ENCODE measurements around the gene CYB5D1.

The CYB5D1 gene

GRCh38 chr17:7833795-7834541, 23.8 kb upstream of the CYB5D1 start, which contains the start of gene KDM6B:
Gene KDM6B, plus strand, starts transcription at chr17:7834217. Its CDS starts 11,338 bp downstream, at chr17:7845555.
- DNase-seq, result peak; percentile 89

GRCh38 chr17:7834542-7834956, 23.3 kb upstream of the CYB5D1 start:
- DNase-seq, result no peak

- DNase-seq, result peak; percentile 98
Observed at GRCh38 chr17:7834957-7835813, 22.6 kb upstream of the CYB5D1 start.

GRCh38 chr17:7835814-7836595, 21.8 kb upstream of the CYB5D1 start:
- DNase-seq, result peak; percentile 53

- peak; percentile 95 for DNase-seq
Observed at GRCh38 chr17:7836596-7837407, 21.0 kb upstream of the CYB5D1 start.

- peak; percentile 9 for DNase-seq
Observed at GRCh38 chr17:7837408-7838088, 20.3 kb upstream of the CYB5D1 start.

- peak; percentile 57 for DNase-seq
Observed at GRCh38 chr17:7838090-7839075, 19.4 kb upstream of the CYB5D1 start.

- no peak for DNase-seq
Observed at GRCh38 chr17:7839190-7839875, 18.5 kb upstream of the CYB5D1 start.

- peak; percentile 15 for DNase-seq
Observed at GRCh38 chr17:7839876-7840261, 17.9 kb upstream of the CYB5D1 start.

GRCh38 chr17:7840441-7840840, 17.4 kb upstream of the CYB5D1 start:
- no peak for DNase-seq

- no peak for DNase-seq
Observed at GRCh38 chr17:7840875-7841274, 16.9 kb upstream of the CYB5D1 start.

- peak; percentile 43 for DNase-seq
Observed at GRCh38 chr17:7841396-7841914, 16.3 kb upstream of the CYB5D1 start.

GRCh38 chr17:7841915-7842379, 15.9 kb upstream of the CYB5D1 start:
- DNase-seq, result peak; percentile 93

GRCh38 chr17:7842380-7843256, 15.2 kb upstream of the CYB5D1 start:
- peak; percentile 57 for DNase-seq

GRCh38 chr17:7843257-7843535, 14.6 kb upstream of the CYB5D1 start:
- no peak for DNase-seq

- peak; percentile 67 for DNase-seq
Observed at GRCh38 chr17:7843536-7844291, 14.1 kb upstream of the CYB5D1 start.

- peak; percentile 86 for DNase-seq
Observed at GRCh38 chr17:7844292-7845154, 13.3 kb upstream of the CYB5D1 start.
